ENCODE data around the gene ADGRE3.

- TF ChIP-seq EZH2 (IDR thresholded peaks at IDR 0.05; ENCODE audit: low read depth, low read length, severe bottlenecking) (no peak), POLR2A (IDR thresholded peaks at IDR 0.05; ENCODE audit: control extremely low read depth in 1 of 2, low read depth in 2 of 2, low read length in 2 of 2) (no peak), JUND (IDR thresholded peaks at IDR 0.05; ENCODE audit: low read length) (no peak), CTCF (IDR thresholded peaks at IDR 0.05; ENCODE audit: control extremely low read depth in 1 of 3, insufficient read depth in 1 of 3, low read depth in 1 of 3, low read length in 3 of 3) (no peak), TEAD4 (IDR thresholded peaks at IDR 0.05; ENCODE audit: low read depth, low read length) (no peak), ATF2 (IDR thresholded peaks at IDR 0.05; ENCODE audit: low read length) (no peak), ZNF274 (IDR thresholded peaks at IDR 0.05; ENCODE audit: borderline replicate concordance, extremely low read depth, low read length) (no peak), NRF1 (IDR thresholded peaks at IDR 0.05; ENCODE audit: low read depth, low read length) (no peak)
Measured at GRCh38 chr19:14576363-14576762, 98.3 kb downstream of the ADGRE3 start.
